Measurements from ENCODE around the gene PRKCZ. TPM values are rescaled to one million over a fixed set of nuclear protein-coding genes. Genes with fewer than 3 reads are reported as not detected.

Gene PRKCZ
- total and polyA plus RNA-seq, 4 donors: 4.8 to 9.9 (median 8.4) TPM

DNA sequence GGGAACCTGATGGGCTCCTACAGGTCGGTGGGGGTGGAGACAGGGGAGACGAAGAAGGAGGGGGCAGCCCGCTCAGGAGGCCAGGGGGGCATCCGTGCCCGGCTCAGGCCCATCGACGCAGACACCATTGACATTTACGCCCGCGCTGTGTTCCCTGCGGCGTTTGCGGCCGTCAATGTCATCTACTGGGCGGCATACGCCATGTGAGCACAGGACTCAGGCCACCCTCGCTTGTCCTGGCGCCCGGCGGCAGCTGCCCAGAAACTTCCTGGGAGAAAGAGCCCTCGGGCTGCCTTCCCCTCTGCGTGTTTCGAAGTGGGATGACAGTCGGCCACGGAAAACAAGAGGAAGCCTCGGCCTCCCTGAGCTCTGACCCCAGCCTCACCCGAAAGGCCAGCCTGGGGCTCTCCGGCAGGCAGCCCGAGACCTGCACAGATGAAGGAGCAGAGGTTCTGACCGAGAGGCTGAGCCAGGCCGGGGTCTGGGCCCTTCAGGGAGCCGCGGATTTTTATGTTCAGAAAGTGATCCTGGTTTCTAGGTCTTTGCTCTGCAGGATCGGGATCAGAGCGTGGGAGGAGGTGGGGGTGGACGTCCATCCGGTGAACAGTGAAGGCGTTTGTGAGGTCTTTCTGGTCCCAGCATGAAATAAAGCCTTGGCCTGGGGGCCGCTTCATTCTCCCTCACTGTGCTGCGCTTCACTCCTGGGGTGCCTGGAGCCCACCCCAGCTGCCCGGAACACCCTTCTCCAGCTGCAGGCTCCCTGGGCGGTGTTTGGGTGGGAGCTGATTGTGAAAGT lies 19.9 kb upstream of the PRKCZ start:
- no peak overlapping the region for H3K27ac ChIP-seq (ENCODE audit: low read depth in 1 of 2, low read length in 2 of 2)
- 84% methylated on average over 42 of the region's 42 CpGs for WGBS
- H3K9me3 ChIP-seq (ENCODE audit: control insufficient read depth in 4 of 4, low read length in 3 of 4): no peaks in the 10 kb centered on the region
- DNase-seq (ENCODE audit: low spot score): no peak
- no peak overlapping the region for H3K4me3 ChIP-seq (ENCODE audit: low read depth in 1 of 3, low read length in 3 of 3)
- peaks cover 0 to 4% (median 0%) of the 10 kb centered on the region in 4 donors for H3K4me1 ChIP-seq (ENCODE audit: control insufficient read depth in 4 of 4, insufficient read depth in 4 of 4, low read length in 3 of 4)
- no peak for TF ChIP-seq ATF3 (IDR thresholded peaks at IDR 0.05)
- no peak for TF ChIP-seq EGR1 (IDR thresholded peaks at IDR 0.05; ENCODE audit: low read depth in 2 of 2)
- no peak for TF ChIP-seq SP1 (IDR thresholded peaks at IDR 0.05)
- no peak for TF ChIP-seq JUND (IDR thresholded peaks at IDR 0.05)
- TF ChIP-seq FOXA1 (IDR thresholded peaks at IDR 0.05): no peak
- no peak for TF ChIP-seq RXRA (IDR thresholded peaks at IDR 0.05)
- no peak for TF ChIP-seq RAD21 (IDR thresholded peaks at IDR 0.05)
- TF ChIP-seq HNF4G (IDR thresholded peaks at IDR 0.05): no peak
- no peak for TF ChIP-seq TAF1 (conservative IDR thresholded peaks at IDR 0.05)
- no peak for TF ChIP-seq HNF4A (conservative IDR thresholded peaks at IDR 0.05)
- no peak for TF ChIP-seq FOXA2 (IDR thresholded peaks at IDR 0.05)
- TF ChIP-seq NR2F2 (IDR thresholded peaks at IDR 0.05): no peak
- TF ChIP-seq, protein P1, sequence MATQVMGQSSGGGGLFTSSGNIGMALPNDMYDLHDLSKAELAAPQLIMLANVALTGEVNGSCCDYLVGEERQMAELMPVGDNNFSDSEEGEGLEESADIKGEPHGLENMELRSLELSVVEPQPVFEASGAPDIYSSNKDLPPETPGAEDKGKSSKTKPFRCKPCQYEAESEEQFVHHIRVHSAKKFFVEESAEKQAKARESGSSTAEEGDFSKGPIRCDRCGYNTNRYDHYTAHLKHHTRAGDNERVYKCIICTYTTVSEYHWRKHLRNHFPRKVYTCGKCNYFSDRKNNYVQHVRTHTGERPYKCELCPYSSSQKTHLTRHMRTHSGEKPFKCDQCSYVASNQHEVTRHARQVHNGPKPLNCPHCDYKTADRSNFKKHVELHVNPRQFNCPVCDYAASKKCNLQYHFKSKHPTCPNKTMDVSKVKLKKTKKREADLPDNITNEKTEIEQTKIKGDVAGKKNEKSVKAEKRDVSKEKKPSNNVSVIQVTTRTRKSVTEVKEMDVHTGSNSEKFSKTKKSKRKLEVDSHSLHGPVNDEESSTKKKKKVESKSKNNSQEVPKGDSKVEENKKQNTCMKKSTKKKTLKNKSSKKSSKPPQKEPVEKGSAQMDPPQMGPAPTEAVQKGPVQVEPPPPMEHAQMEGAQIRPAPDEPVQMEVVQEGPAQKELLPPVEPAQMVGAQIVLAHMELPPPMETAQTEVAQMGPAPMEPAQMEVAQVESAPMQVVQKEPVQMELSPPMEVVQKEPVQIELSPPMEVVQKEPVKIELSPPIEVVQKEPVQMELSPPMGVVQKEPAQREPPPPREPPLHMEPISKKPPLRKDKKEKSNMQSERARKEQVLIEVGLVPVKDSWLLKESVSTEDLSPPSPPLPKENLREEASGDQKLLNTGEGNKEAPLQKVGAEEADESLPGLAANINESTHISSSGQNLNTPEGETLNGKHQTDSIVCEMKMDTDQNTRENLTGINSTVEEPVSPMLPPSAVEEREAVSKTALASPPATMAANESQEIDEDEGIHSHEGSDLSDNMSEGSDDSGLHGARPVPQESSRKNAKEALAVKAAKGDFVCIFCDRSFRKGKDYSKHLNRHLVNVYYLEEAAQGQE (IDR thresholded peaks at IDR 0.05): no peak
- no peak for TF ChIP-seq YY1 (IDR thresholded peaks at IDR 0.05)
- TF ChIP-seq GABPA (IDR thresholded peaks at IDR 0.05 in 1 of 2, conservative IDR thresholded peaks at IDR 0.05 in 1 of 2): no peak
- TF ChIP-seq MAX (IDR thresholded peaks at IDR 0.05): no peak
- H3K9ac ChIP-seq (ENCODE audit: low read depth in 1 of 2, low read length in 2 of 2): no peak overlapping the region
- H3K27me3 ChIP-seq (ENCODE audit: control insufficient read depth in 4 of 4, insufficient read depth in 4 of 4, low read length in 3 of 4): peaks cover 0 to 2% (median 0%) of the 10 kb centered on the region in 4 donors
- H3K36me3 ChIP-seq (ENCODE audit: control insufficient read depth in 4 of 4, insufficient read depth in 3 of 4, low read depth in 1 of 4, low read length in 3 of 4): no peaks in the 10 kb centered on the region

- Histone ChIP-seq H3K4me3 (ENCODE audit: low read depth in 1 of 3, low read length in 3 of 3) (no peak overlapping the region), H3K27ac (ENCODE audit: low read depth in 1 of 2, low read length in 2 of 2) (no peak overlapping the region), H3K9me3 (ENCODE audit: control insufficient read depth in 4 of 4, low read length in 3 of 4) (no peaks in the 10 kb centered on the region), H3K9ac (ENCODE audit: low read depth in 1 of 2, low read length in 2 of 2) (no peak overlapping the region), H3K36me3 (ENCODE audit: control insufficient read depth in 4 of 4, insufficient read depth in 3 of 4, low read depth in 1 of 4, low read length in 3 of 4) (no peaks in the 10 kb centered on the region), H3K4me1 (ENCODE audit: control insufficient read depth in 4 of 4, insufficient read depth in 4 of 4, low read length in 3 of 4) (no peaks in the 10 kb centered on the region), H3K27me3 (ENCODE audit: control insufficient read depth in 4 of 4, insufficient read depth in 4 of 4, low read length in 3 of 4) (peaks cover 0 to 2% (median 0%) of the 10 kb centered on the region in 4 donors)
- WGBS: 80% methylated on average over 33 of the region's 33 CpGs
- DNase-seq (ENCODE audit: low spot score): no peak
- TF ChIP-seq RXRA (IDR thresholded peaks at IDR 0.05) (no peak), FOXA1 (IDR thresholded peaks at IDR 0.05) (no peak), ATF3 (IDR thresholded peaks at IDR 0.05) (no peak), FOXA2 (IDR thresholded peaks at IDR 0.05) (no peak), GABPA (IDR thresholded peaks at IDR 0.05 in 1 of 2, conservative IDR thresholded peaks at IDR 0.05 in 1 of 2) (no peak), ZBTB33 (IDR thresholded peaks at IDR 0.05) (no peak), HNF4A (conservative IDR thresholded peaks at IDR 0.05) (no peak), YY1 (IDR thresholded peaks at IDR 0.05) (no peak), HNF4G (IDR thresholded peaks at IDR 0.05) (no peak), TAF1 (conservative IDR thresholded peaks at IDR 0.05) (no peak), RAD21 (IDR thresholded peaks at IDR 0.05) (no peak), SP1 (IDR thresholded peaks at IDR 0.05) (no peak), MAX (IDR thresholded peaks at IDR 0.05) (no peak), EGR1 (IDR thresholded peaks at IDR 0.05; ENCODE audit: low read depth in 2 of 2) (no peak)
- TF ChIP-seq, protein P2, sequence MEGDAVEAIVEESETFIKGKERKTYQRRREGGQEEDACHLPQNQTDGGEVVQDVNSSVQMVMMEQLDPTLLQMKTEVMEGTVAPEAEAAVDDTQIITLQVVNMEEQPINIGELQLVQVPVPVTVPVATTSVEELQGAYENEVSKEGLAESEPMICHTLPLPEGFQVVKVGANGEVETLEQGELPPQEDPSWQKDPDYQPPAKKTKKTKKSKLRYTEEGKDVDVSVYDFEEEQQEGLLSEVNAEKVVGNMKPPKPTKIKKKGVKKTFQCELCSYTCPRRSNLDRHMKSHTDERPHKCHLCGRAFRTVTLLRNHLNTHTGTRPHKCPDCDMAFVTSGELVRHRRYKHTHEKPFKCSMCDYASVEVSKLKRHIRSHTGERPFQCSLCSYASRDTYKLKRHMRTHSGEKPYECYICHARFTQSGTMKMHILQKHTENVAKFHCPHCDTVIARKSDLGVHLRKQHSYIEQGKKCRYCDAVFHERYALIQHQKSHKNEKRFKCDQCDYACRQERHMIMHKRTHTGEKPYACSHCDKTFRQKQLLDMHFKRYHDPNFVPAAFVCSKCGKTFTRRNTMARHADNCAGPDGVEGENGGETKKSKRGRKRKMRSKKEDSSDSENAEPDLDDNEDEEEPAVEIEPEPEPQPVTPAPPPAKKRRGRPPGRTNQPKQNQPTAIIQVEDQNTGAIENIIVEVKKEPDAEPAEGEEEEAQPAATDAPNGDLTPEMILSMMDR (IDR thresholded peaks at IDR 0.05; ENCODE audit: low read depth, low read length, missing input control): no peak
Measured at GRCh38 chr1:2031546-2032540, 18.4 kb upstream of the PRKCZ start.
